COLO668 (cell line): ENCODE results near the gene IPO7.
A peak's percentile ranks its signal among the peaks of the same experiment; 100 is the strongest.
"Not testable (repeated sequence)": the region's sequence is repeated elsewhere in the genome, so short reads cannot be mapped to it uniquely, and the experiment has no call there.

Experiments
- DNase-seq: peaks from one replicate; lab custom pipeline; 2025; ENCODE audit not compliant: unreplicated experiment; lab: John Stamatoyannopoulos, UW

IPO7 gene

DNA sequence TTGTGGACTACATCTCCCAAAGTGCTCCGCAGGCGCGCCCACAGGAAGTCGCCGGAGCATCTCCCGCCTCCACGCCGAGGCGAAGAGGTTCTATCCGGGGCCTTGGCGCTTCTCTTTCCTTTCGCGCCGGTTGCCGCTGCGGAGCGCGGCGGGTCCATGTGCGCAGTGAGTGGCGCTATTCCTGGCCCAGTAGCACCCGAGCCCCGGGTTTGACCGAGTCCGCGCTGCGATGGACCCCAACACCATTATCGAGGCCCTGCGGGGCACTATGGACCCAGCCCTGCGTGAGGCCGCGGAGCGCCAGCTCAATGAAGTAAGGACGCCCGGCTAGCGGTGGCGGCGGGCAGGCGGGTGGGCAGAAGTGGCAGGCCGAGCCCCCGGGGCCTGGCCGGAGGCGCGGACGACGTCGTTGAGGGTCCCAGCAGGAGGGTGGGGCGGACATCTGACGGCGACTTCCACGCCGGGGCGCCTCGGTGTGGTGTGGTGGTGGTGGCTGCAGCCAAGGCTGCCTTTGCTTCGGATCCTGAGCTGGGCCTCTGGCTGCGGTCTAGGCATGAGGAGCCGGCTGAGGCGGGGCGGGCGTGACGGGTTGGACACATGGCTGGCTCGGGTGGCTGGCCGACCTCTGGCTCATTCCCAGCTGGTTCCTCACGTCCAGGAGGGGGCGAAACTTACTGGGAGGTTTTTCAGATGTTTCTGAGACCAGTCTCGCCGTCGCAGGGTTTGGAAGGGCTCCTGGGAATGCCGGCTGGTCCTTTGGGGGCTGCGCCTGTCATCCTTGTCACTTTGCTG, at the start of gene IPO7:
Gene IPO7 (plus strand): TSS at position 118 of the 792 bp plus-strand sequence. CDS start 112 bp downstream, at position 230.
- peak; percentile 92 for DNase-seq

DNA sequence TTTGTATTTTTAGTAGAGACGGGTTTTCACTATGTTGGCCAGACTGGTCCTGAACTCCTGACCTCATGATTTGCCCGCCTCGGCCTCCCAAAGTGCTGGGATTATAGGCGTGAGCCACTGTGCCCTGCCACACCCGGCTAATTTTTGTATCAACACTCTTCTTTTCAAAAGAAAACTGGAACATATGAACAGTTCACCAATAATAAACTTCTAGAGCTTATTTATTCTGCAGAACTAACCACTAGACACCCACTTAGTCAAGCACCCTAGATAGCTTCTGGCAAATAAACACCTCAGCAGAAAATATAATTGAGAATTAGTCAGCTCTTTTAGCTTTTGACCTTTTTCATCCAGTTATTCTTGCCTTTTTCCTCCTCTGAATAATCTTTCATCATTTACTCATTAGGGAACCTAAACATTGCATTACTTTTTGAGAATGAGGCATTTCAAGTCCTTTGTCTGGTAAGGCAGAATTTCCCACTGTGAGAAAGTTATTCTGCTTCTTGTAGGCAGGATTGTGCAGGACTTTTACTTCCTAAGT, 42.7 kb upstream of the IPO7 start:
- no peak for DNase-seq

DNA sequence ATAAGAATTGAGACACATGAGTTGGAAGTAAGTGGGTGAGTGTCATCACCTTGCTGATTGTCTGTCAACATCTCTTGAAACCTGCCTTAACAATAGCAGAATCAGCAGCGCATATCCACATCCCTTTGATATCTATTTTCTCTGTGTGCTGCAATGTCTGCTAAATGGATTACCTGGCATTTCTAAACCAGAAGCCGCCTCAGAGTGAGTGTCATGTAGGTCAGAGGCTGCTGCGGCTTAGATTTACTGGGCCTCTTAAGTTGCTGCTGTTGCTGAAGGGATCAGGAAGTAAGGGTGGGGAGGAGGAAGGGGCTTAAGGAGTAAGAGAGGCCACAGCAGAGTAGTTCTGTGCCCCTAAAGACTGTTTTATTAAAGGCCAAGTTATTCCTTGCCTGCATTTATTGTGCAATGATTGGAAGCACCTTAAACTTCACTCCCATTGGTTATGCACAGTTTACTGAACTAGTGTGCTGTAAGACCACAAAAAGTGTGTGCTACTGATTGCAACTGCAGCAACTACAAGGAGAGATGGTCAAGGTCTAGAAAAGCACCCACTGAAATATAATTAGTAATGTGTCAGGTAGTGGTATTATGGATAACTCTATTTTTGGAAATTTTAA, 40.3 kb upstream of the IPO7 start:
- DNase-seq, result no peak

DNA sequence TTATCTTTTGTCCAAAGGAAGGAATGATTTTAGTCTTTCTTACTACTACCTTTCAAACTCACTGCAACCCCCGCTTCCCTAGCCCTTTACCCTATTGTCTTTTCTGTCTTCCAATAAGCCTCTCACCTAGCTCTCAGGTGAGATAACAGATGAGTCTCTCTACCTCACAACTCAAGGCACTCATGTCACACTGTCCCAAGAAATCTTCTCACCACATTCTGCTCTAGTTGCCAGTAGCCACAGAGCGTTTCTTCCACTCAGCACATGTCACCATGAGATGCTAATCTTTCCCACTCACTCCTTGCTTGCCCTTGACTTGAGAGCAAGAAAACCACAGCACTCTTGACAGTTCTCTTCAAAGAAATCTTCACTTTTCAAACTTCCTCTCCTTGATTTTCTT, 37.4 kb upstream of the IPO7 start:
- no peak for DNase-seq

DNA sequence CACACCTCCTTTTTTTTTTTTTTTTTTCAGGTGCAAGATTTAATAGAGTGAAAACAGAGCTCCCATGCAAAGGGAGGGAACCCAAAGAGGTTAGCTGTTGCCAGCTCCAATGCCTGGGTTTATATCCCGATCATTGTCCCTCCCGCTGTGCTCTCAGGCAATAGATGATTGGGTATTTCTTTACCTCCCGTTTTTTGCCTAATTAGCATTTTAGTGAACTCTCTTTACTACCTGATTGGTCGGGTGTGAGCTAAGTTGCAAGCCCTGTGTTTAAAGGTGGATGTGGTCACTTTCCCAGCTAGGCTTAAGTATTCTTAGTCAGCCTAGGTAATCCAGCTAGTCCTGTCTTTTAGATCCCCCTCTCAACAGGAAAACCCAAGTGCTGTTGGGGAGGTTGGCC, 36.7 kb upstream of the IPO7 start:
- not testable (repeated sequence) for DNase-seq

DNA sequence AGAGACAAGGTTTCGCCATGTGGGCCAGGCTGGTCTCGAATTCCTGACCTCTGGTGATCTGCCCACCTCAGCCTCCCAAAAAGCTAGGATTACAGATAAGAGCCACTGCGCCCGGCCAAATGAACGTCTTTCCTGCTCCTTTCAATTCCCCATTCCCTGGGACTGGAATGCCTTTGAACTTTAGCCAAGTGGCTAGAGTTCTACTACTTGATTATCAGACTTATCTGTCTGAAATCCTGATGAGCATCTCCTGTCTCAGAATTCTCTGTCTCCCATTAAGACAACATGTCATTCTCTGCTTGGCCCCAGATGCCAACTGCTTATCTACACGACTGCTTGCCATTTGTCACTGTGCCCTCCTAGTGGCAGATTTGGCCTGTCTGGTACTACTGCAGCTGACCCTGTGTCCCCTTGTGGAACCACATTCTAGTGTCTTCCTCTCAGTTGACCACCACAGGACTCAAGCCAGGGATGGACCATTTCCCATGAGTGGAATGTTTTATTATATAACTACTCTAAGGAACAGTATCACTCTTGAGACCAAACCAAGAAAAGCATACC, 33.1 kb upstream of the IPO7 start:
- DNase-seq, result no peak

DNA sequence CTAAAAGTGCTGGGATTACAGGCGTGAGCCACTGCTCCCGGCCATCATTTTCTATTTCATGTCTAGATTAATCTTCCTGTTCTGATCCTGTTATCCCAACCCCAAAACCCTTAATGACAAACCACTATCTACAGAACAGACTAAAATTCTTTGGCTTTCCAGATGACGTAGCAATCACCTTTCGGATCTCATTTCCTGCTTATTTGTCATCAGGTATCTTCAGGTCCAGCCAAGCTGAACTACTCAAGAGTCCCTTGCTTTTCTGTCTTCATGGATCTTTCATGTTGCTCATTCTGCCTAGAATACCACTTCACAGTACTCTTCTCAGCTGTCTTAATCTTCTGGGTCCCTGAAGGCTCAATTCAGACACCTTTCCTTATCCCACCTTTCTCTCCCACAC, 27.4 kb upstream of the IPO7 start:
- no peak for DNase-seq

DNA sequence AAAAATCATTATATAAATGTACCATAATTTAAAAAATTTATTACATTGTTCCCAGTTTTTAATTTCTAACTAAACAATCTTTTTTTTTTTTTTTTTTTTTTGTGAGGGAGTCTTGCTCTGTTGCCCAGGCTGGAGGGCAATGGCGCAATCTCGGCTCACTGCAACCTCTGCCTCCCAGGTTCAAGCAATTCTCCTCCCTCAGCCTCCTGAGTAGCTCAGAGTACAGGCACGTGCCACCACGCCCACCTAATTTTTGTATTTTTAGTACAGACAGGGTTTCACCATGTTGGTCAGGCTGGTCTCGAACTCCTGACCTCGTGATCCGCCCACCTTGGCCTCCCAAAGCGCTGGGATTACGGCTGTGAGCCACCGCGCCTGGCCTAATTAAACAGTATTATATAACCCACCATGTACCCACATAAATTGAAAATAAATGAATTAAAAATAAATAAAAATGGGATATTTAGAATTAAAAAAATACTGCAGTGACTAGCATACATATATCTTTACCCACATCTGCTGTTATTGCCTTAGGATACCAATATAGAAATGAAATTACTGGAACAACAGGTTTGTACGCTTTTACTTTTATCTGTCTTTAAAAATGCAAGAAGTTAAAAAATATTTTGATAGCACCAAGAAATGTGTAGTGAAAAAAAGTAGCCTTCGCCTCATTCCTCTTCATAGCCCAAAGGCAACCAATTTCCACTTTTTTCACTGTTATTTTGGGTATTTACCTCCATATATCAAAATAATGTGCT, 23.4 kb upstream of the IPO7 start:
- DNase-seq, result not testable (repeated sequence)

DNA sequence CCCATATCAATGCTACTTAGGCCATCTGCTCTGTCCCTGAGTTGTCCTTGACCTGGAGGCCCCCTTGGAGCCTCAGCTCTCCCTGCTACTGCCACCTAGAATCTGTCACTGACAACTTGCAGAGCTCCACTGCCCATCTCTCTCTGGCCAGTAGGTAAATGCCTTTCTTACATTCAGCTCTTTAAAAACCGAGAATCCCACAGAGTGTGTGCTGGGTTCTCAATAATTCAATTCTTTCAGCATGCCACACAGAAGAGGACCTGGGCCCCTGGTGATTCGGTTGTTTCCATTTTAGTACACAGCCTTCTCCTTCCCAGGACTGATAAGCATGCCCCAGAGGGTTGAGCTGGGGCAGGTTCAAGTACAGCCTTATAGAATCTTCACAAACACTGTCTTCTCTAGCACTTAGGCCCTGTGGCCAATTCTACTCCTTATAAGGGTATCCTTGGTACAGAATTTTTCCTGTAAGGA, 22.0 kb upstream of the IPO7 start:
- DNase-seq, result no peak

DNA sequence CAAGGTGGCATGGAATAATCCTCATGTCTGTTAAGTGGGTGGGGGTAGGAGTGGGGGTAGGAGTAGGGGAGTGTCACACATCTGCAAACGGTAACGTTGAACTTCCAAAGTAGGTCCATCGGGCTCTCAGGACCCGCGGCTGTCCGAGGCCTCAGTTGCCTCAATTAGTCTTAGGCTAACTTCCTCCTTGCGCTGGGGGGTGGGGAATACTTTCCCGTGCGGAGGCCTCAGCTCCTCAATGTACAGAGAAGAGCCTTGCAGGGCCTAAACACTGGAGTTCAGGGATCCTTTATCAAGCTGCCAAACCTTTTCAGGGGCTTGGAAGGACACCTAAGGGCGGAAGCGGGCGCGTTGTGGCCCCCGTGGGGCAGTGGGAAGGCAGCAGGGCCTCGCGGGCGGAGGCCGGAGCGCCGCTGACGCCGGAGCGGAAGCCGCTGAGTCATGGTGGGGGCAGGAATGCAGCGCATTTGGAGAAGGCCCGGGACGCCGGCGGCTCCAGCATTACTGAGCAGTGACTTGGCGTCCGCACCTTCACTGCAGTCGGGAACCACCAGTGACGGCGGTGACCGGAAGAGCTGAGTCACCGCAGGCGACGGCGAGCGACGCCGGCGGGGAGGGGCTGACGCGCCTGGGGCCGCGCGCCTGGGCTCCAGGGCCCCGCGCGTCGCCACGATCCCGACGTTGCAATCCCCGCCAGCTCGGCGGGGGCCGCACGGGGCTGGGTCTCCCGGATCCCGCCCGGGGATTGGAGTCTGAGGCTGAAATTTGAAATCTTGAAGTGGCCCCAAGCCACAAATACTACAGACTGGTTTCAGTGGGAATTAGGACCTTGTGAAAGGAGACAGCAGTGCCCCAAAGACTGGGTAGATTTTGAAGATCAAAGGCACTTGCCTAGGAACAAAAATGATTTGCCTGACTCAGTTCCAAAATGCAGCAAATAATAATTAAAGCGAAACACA, 20.2 kb upstream of the IPO7 start:
- peak; percentile 96 for DNase-seq

DNA sequence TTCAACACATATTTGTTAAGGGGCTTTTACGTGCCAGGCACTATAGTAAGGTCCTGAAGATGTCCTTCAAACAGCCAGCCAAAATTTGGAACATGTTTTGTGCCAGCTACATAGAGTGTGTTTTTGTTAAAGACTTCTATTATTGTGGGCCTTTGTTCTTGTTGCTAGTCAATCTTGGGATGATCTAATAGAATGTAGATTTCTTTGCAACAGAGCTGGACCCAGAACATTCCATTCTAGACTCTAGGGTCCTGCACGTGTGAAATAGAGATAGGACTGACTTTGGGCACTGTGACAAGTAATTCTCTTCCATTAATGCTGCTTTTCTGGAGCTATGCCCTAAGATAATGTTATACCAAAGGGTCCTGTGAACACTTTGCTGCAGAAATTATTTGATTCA, 16.9 kb upstream of the IPO7 start:
- no peak for DNase-seq

DNA sequence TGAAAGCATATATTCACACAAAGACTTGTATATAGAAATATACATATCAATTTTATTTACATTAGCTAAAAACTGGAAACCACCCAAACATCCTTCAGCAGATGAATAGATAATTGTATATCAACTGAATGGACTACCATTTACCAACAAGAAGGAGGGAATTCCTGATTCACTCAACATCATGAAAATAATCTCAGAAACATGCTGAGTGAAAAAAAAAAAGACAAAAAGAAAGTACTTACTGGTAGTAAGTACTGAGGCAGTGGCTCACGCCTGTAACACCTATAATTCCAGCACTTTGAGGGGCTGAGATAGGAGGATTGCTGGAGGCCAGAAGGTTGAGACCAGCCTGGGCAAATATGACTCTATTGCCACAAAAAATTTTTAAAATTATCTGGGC, 7.4 kb upstream of the IPO7 start:
- DNase-seq, result no peak

DNA sequence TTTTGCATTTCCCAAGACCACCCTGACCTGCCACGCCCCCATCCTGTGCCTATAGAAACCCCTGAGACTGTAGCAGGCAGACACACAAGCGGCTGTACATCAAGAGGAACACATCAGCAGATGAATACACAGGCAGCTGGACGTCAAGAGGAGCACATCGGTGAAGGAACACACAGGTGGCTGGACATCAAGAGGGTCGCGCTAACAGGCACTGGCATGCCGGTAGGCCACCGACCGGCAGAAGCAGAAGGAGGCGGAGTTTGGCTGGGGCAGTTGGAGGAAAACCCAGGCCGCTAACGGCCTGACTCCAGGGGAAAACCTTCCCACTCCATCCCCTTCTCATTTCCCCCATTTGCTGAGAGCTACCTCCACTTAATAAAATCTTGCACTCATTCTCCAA, 5.4 kb upstream of the IPO7 start:
- DNase-seq, result no peak

DNA sequence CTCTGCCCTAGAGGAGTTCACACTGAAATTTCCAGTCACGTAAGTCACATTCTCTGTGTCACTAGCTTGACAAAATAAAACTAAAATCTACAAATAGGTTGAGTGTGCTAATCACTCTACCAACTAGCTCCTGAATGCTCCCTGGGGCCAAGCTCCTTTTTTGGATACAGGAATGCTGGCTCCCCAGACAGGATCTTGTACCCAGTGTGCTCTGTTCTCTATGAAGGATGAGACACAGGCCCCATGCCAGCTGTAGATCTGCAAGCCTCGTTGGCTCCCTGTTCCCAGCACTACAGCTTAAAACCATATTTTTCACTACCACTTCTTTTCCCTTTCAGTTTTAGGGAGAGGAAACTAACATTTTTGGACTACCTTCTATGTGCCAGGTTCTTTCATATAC, 3.7 kb upstream of the IPO7 start:
- DNase-seq, result no peak

DNA sequence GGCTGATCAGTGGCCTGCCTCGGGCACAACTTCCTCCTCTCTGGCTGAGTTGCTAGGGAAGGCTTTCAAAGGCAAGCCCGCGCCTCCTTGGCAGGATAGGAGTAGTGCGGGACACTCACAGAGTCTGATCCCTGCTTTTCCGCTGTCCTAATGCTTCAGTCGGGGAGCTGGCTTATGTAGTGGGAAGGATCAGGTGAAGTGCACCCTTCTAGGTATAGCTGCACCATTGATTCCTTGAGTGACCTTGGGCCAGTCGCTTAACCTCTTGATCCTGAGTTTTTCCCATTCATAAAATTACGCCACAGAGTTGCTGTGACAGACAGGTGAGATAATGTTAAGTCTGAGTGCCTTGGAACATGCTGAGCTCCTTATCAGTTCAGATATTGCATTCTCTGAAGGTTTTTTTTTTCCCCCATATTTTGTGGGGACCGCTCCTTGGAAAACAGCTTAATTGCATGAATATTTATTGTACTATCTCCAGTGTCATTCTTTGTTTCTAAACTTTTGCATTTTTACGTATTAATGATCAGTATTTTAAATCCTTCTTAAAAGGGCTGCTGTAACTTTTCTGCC, 961 bp downstream of the IPO7 start:
- peak; percentile 61 for DNase-seq

DNA sequence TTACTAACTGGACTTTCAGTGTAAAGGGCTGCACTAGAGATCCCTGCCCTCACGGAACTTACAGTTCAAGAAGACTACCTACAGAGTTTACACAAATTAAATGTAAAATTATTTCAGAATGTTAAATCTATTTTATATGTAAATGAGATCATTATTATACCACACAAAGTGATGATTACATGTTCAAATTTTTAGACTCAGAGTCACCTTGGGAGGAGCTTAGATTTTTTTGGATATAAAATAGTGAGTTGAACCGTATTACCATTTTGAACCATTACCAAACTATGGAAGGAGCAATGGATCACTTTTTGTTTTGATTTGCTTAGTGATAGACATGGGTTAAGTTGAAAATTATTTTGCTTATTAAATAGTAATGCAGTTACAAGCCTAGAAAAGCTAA, 1.6 kb downstream of the IPO7 start:
- no peak for DNase-seq

DNA sequence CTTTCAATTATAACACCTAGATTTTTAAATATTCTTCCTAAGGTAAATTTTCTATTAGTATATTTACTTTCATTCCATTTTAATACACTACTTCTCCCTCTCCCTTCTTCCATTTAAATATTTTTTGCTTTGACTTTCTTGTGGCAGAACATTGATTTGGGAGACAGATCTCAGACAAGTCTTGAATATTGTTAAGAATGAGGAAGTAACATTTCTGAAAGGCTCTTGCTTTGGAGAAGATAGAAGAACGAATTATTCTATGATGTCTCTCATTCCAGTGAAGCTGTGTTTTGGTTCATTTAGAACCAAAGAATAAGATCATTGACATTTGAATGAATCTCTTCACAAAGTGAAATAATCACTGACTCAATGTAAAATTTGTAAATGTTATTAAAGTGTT, 2.4 kb downstream of the IPO7 start:
- no peak for DNase-seq

DNA sequence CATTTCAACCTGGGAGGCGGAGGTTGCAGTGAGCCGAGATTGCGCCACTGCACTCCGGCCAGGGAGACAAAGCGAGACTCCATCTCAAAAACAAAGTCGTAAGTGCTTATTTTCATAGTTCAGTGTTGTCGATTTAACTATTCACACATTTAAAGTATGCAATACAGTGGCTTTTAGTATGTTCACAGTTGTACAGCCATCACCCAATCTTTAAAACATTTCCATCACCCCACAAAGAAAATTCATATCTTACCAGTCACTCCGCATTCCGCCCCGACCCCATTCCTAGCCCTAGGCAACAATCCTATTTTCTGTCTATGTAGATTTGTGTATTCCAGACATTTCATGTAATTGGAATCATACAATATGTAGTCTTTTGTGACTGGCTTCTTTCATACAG, 11.9 kb downstream of the IPO7 start:
- no peak for DNase-seq

DNA sequence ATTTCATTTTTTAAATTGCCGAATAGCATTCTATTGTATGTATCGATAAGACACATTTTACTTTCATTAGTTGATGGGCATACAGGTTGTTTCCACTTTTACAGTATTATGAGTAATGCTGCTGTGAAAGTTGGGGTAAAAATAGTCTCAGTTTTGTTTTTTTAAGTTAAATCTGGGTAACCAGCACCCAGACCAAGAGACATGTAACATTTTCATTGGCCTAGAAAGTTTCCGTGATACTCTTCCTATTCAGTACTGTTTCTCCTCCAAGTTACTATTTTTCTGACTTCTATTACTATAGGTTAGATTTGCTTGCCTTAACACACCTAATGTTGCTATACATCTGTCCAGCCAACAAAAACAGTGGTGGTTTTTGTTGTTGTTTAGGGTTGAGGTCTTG, 12.3 kb downstream of the IPO7 start:
- no peak for DNase-seq
